GM10266 (cell line): ENCODE data around the gene ABAT.

Experiments used
- DNase-seq: peaks from one replicate; pipeline ENCODE4 v3.0.0; 2012; ENCODE audit errors: extremely low spot score
- TF ChIP-seq, protein P1 (sequence below): IDR thresholded peaks from 2 replicates; pipeline ENCODE4 v1.5.1; 2012; ENCODE audit warnings: mild to moderate bottlenecking, low read depth; ENCODE audit not compliant: control insufficient read depth, insufficient read depth; ENCODE audit errors: missing control alignments

The ABAT gene

DNA sequence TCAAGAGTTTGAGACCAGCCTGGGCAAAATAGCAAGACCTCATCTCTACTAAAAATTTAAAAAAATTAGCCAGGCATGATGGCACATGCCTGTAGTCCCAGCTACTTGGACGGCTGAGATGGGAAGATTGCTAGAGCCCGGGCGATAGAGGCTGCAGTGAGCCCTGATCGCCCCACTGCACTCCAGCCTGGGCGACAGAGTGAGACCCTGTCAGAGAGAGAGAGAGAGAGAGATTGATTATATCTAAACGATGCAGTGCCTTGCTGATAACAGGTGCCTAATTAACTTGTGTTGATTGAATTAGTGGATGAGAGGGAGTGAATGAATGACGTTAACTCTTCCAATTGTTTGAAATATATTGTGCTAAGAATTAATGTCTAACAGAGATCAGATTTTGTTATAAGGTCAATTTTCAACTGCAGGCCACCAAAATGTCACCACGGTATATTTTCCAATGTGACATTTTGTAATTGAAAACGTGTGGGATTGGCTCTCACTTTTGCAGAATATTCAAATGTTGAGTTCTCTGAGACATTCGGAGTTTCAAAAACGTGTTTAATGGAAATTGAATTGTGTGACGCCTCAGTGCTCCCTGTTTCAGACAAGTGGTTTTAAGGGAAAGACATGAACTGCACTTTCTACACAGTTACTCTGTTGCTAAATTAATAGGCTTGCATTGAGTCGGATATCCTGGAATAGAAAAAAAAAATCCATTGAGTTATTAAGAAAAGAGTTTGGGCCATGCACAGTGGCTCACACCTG is 53.6 kb downstream of the ABAT start:
- no peak for DNase-seq
- TF ChIP-seq, protein P1, sequence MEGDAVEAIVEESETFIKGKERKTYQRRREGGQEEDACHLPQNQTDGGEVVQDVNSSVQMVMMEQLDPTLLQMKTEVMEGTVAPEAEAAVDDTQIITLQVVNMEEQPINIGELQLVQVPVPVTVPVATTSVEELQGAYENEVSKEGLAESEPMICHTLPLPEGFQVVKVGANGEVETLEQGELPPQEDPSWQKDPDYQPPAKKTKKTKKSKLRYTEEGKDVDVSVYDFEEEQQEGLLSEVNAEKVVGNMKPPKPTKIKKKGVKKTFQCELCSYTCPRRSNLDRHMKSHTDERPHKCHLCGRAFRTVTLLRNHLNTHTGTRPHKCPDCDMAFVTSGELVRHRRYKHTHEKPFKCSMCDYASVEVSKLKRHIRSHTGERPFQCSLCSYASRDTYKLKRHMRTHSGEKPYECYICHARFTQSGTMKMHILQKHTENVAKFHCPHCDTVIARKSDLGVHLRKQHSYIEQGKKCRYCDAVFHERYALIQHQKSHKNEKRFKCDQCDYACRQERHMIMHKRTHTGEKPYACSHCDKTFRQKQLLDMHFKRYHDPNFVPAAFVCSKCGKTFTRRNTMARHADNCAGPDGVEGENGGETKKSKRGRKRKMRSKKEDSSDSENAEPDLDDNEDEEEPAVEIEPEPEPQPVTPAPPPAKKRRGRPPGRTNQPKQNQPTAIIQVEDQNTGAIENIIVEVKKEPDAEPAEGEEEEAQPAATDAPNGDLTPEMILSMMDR: no peak

DNA sequence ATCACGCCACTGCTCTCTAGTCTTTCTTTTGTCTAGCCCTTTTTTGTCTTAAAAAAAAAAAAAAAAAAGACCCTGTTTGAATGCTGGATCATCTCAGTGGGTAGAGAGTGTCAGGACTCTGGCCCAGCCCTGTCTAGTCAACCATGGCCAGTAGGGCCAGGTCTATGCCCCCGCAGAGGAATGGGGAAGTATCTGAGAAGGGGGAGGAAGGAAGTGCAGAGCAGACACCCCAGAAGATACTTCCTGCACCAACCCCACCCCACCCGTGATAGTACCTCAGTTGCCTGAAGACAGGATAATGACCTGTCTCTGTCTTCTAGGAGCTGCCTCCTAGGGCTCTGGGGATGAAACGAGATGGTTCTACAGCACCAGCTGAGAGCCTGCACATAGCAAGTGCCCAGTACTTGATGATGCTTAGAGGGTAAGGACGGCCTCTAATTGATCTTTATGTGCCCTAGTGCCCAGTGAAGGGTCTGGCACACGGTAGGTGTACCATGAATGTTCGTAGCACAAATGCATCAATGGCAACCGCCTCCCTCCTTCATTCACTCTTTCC is 55.4 kb downstream of the ABAT start:
- DNase-seq: peak; percentile 28

DNA sequence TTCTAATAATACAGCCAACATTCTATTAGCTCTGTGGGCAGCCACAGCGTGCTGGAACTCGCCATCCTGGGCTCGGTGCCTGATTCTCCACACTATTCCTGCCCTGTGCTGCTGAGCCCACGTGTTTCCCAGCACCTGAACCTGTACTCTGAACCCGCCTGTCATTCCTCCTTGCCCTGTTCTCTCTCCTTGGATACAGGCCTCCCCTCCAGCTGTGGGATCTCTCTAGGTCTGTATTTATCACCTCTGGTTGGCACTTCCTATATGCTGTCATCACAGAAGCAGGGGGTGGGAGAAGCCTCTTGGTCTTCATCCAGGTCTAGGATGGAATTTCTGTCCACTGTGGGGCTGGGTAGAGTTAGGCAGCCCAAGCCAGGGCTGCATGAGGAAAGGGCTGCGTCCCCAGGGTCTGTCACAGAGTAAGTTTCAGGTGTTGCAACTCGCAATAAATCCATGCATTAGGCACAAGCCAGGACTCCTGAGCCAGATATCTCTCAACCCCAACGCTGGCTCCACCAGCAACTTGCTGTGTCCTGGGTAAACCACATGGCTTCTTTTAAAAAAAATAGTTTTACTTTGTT is 56.0 kb downstream of the ABAT start:
- no peak for DNase-seq
- TF ChIP-seq, protein P1: no peak

More for the DNA sequence above, 55.4 kb downstream of the ABAT start:
- TF ChIP-seq, protein P1: no peak

DNA sequence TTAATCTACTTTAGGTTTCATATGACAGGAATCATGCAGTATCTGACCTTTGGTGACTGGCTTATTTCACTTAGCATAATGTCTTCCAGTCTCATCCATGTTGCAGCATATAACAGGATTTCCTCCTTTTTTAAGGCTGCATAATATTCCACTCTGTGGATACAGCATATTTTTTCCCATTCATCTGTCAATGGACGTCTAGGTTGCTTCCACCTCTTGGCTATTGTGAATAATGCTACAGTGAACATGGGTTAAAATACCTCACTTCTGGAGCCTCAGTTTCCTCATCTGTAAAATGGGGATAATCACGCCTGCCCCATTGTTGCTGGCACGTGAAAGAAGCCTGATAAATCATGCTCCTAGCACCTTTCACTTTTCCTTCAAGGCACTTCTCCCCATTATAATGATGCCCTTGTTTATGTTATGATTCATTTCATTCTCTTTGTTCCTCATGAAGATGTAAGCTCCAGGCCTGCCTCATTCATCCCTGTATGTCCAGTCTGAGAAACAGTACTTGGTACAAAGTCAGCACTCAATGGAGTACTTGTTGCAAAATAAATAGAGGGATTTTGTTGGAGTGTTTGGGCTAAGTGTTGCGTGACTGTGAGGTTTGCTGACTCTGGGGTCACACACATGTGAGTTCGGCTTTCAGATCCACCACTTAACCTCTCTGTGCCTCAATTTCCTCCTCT is 59.6 kb downstream of the ABAT start:
- no peak for DNase-seq
- TF ChIP-seq, protein P1: no peak

DNA sequence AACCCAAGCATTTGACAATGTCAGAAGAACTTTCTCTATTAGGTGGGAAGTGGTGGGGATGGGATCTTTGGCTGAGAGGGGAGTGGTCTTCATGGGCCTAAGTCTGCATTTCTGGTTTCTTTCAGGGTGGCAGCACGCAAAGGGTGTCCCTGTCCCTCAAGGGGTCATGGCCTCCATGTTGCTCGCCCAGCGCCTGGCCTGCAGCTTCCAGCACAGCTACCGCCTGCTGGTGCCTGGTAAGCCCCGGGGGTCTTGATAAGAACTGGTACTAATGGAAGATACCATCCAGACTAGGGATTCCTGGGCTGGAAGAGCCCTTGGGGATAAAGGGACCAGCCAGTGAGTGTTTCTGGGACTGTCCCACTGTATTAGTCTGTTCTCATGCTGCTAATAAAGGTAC is 61.2 kb downstream of the ABAT start:
- TF ChIP-seq, protein P1: no peak

DNA sequence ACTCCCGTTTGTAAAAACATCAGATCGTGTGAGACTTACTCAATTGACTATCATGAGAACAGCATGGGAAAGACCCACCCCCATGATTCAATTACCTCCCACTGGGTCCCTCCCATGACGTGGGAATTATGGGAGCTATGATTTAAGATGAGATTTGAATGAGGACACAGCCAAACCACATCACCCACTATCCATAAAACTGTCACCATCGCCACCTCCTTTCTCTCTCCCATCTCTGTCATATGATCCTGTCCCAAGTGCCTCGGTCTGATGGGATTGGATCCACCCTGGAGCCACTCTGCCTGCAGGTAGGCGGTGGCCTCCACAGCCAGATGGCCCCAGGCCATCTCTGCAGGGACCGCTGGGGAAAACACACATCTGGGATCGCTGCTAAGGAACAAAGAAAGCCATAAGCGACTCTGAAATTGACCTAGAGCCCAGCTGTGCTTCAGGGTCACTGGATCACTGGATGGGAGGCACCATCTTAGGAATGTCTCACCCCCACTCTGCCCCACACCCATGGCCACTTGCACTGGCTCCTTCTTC is 61.8 kb downstream of the ABAT start:
- TF ChIP-seq, protein P1: no peak
- no peak for DNase-seq

More for the DNA sequence above, 61.2 kb downstream of the ABAT start:
- no peak for DNase-seq

DNA sequence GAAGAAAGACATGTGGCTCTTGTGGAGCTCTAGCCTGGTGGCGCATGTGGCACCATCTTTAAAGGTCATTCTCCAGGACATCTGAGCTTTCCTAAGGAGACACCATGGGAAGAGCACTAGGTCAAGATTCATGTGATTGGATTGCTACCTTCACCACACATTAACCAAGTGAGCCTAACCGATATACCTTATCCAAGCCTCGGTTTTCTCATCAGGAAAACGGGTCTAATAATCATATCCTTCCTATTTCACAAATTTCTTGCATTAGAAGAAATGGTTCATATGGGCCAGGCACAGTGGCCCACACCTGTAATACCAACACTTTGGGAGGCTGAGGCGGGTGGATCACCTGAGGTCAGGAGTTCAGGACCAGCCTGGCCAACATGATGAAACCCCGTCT is 64.7 kb downstream of the ABAT start:
- DNase-seq: no peak
- TF ChIP-seq, protein P1: no peak
